Fibroblast of lung (primary cell): ENCODE measurements around the gene ANXA4. TPM values are rescaled to one million over a fixed set of nuclear protein-coding genes. Genes with fewer than 3 reads are reported as not detected.

Experiments
- DNase-seq, 2 donors: peaks; one replicate each; pipeline versions ENCODE4 v3.0.0 to v3.0.0-alpha.2; 2010; ENCODE audit warnings: low read depth in 2 of 2
- H2AFZ ChIP-seq: 2 replicates; pipeline ENCODE4 v1.5.1; 2012; ENCODE audit warnings: low read length, control low read depth, inconsistent platforms
- H3K27ac ChIP-seq: 2 replicates; pipeline ENCODE4 v1.5.1; 2011; ENCODE audit warnings: low read length, control low read depth; ENCODE audit not compliant: insufficient read depth
- H3K27me3 ChIP-seq: 2 replicates; pipeline ENCODE4 v1.5.1; 2011; ENCODE audit warnings: mild to moderate bottlenecking, low read length; ENCODE audit not compliant: control insufficient read depth, insufficient read depth
- H3K36me3 ChIP-seq: 2 replicates; pipeline ENCODE4 v1.5.1; 2011; ENCODE audit warnings: low read length; ENCODE audit not compliant: control insufficient read depth, insufficient read depth
- H3K4me1 ChIP-seq: 2 replicates; pipeline ENCODE4 v1.5.1; 2011; ENCODE audit warnings: low read length; ENCODE audit not compliant: control insufficient read depth, insufficient read depth; ENCODE audit errors: extremely low read depth
- H3K4me2 ChIP-seq: 2 replicates; pipeline ENCODE4 v1.5.1; 2011; ENCODE audit warnings: low read length, control low read depth; ENCODE audit not compliant: insufficient read depth; ENCODE audit errors: extremely low read depth
- H3K4me3 ChIP-seq, 4 experiments: fragments of 200-600 bp in 1 of 4; sonication (generic) in 1 of 4; replicated peaks in 1 of 4; 2 replicates each; pipeline ENCODE4 v1.5.1; 2011 to 2016; ENCODE audit warnings: low read length in 4 of 4, low read depth in 3 of 4, mild to moderate bottlenecking in 3 of 4, control low read depth in 2 of 4, inconsistent platforms in 1 of 4, mixed read lengths in 1 of 4; ENCODE audit not compliant: insufficient read depth in 1 of 4; ENCODE audit errors: control extremely low read depth in 1 of 4
- H3K79me2 ChIP-seq: 2 replicates; pipeline ENCODE4 v1.5.1; 2012; ENCODE audit warnings: mild to moderate bottlenecking, low read length, inconsistent platforms; ENCODE audit not compliant: control insufficient read depth, insufficient read depth
- H3K9ac ChIP-seq: 2 replicates; pipeline ENCODE4 v1.5.1; 2011; ENCODE audit warnings: mild to moderate bottlenecking, low read length, control low read depth; ENCODE audit not compliant: insufficient read depth
- H3K9me3 ChIP-seq: 2 replicates; pipeline ENCODE4 v1.5.1; 2012; ENCODE audit warnings: low read depth, low read length; ENCODE audit not compliant: control insufficient read depth, insufficient read depth
- H4K20me1 ChIP-seq: 2 replicates; pipeline ENCODE4 v1.5.1; 2011; ENCODE audit warnings: low read length; ENCODE audit not compliant: control insufficient read depth, insufficient read depth; ENCODE audit errors: extremely low read depth
- EZH2 ChIP-seq: IDR thresholded peaks from 2 replicates; pipeline ENCODE4 v1.5.1; 2012; ENCODE audit warnings: low read length, control low read depth, mild to moderate bottlenecking; ENCODE audit errors: missing control alignments
- polyA plus RNA-seq, 2 donors: library from polyadenylated mRNA; depleted of rRNA in 1 of 2; stranded (reverse) in 1 of 2; unstranded in 1 of 2; fragments of >200 nt; gene quantifications; 2 replicates each; pipeline ENCODE4 v1.2.1, GENCODE V29; 2011 to 2012; ENCODE audit warnings: missing spikeins in 1 of 2
- total RNA-seq: library from RNA; depleted of rRNA; stranded (reverse); fragments of >200 nt; gene quantifications from 2 replicates; pipeline ENCODE4 v1.2.1, GENCODE V29; 2014
- TF ChIP-seq, protein P1 (sequence below), 2 donors: IDR thresholded peaks in 1 of 2; conservative IDR thresholded peaks in 1 of 2; 1 replicate in 1 of 2; 2 replicates in 1 of 2; pipeline ENCODE4 v1.5.1; 2011 to 2012; ENCODE audit warnings: low read length in 2 of 2, control low read depth in 1 of 2, inconsistent platforms in 1 of 2, low read depth in 1 of 2, mild to moderate bottlenecking in 1 of 2

The ANXA4 gene
- total and polyA plus RNA-seq, 2 donors (not counting 1 experiment from before 2014, with no cell fraction given): 98.4 to 114 TPM

- no peaks in the 10 kb centered on the region for H3K4me1 ChIP-seq
- no peaks in the 10 kb centered on the region for H3K79me2 ChIP-seq
- no peak overlapping the region for H3K4me2 ChIP-seq
- H3K27me3 ChIP-seq: no peaks in the 10 kb centered on the region
- no peak overlapping the region for H3K27ac ChIP-seq
- no peak overlapping the region for H3K4me3 ChIP-seq
- no peaks in the 10 kb centered on the region for H4K20me1 ChIP-seq
- H3K9ac ChIP-seq: no peak overlapping the region
- no peak overlapping the region for H2AFZ ChIP-seq
- no peak for TF ChIP-seq EZH2
- TF ChIP-seq, protein P1, sequence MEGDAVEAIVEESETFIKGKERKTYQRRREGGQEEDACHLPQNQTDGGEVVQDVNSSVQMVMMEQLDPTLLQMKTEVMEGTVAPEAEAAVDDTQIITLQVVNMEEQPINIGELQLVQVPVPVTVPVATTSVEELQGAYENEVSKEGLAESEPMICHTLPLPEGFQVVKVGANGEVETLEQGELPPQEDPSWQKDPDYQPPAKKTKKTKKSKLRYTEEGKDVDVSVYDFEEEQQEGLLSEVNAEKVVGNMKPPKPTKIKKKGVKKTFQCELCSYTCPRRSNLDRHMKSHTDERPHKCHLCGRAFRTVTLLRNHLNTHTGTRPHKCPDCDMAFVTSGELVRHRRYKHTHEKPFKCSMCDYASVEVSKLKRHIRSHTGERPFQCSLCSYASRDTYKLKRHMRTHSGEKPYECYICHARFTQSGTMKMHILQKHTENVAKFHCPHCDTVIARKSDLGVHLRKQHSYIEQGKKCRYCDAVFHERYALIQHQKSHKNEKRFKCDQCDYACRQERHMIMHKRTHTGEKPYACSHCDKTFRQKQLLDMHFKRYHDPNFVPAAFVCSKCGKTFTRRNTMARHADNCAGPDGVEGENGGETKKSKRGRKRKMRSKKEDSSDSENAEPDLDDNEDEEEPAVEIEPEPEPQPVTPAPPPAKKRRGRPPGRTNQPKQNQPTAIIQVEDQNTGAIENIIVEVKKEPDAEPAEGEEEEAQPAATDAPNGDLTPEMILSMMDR (conservative IDR thresholded peaks at IDR 0.05 in 1 of 2, IDR thresholded peaks at IDR 0.05 in 1 of 2; ENCODE audit: low read depth in 1 of 2, low read length in 2 of 2): no peak
- peaks cover 9% of the 10 kb centered on the region for H3K36me3 ChIP-seq
- no peak for DNase-seq
- H3K9me3 ChIP-seq: no peaks in the 10 kb centered on the region
Measured at GRCh38 chr2:69805887-69806286, 64.0 kb downstream of the ANXA4 start.

- no peak for TF ChIP-seq EZH2
- TF ChIP-seq, protein P1 (conservative IDR thresholded peaks at IDR 0.05 in 1 of 2, IDR thresholded peaks at IDR 0.05 in 1 of 2; ENCODE audit: low read depth in 1 of 2, low read length in 2 of 2): no peak
- Histone ChIP-seq H3K4me2 (no peak overlapping the region), H4K20me1 (no peaks in the 10 kb centered on the region), H3K36me3 (peaks cover 11% of the 10 kb centered on the region), H3K4me3 (no peak overlapping the region), H3K79me2 (no peaks in the 10 kb centered on the region), H3K9ac (no peak overlapping the region), H2AFZ (no peak overlapping the region), H3K27me3 (no peaks in the 10 kb centered on the region), H3K27ac (no peak overlapping the region), H3K9me3 (no peaks in the 10 kb centered on the region), H3K4me1 (no peaks in the 10 kb centered on the region)
- no peak for DNase-seq
Measured at GRCh38 chr2:69807821-69808540, 66.0 kb downstream of the ANXA4 start.

DNA sequence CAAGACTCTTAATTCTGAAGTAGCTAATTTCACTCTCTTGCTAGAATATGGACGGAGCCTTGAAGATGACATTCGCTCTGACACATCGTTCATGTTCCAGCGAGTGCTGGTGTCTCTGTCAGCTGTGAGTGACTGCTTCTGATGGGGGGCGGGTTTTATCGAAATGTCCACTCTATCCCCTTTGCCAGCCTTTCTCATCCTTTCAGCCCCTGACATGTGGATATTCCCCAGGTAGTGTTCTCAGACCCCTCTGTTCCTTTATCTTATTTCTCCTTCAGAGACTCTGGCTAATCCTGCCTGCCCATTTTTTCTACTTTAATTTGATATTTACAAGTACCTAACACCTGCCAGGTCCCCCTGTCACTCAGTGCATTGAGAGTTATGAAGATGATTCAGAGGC lies 68.6 kb downstream of the ANXA4 start:
- no peak overlapping the region for H3K4me2 ChIP-seq
- no peak overlapping the region for H3K4me3 ChIP-seq
- peaks cover 9% of the 10 kb centered on the region for H3K36me3 ChIP-seq
- no peaks in the 10 kb centered on the region for H4K20me1 ChIP-seq
- DNase-seq: no peak
- no peak overlapping the region for H3K27ac ChIP-seq
- H3K9ac ChIP-seq: no peak overlapping the region
- H3K9me3 ChIP-seq: no peaks in the 10 kb centered on the region
- H3K4me1 ChIP-seq: no peaks in the 10 kb centered on the region
- no peak overlapping the region for H2AFZ ChIP-seq
- TF ChIP-seq EZH2: no peak
- TF ChIP-seq, protein P1 (conservative IDR thresholded peaks at IDR 0.05 in 1 of 2, IDR thresholded peaks at IDR 0.05 in 1 of 2; ENCODE audit: low read depth in 1 of 2, low read length in 2 of 2): no peak
- no peaks in the 10 kb centered on the region for H3K79me2 ChIP-seq
- H3K27me3 ChIP-seq: no peaks in the 10 kb centered on the region
